Heart left ventricle (tissue), 16 donors: Measurements from ENCODE around the gene TNFRSF14. TPM values are rescaled to one million over a fixed set of nuclear protein-coding genes. Genes with fewer than 3 reads are reported as not detected.
"Not testable (repeated sequence)": the region's sequence is repeated elsewhere in the genome, so short reads cannot be mapped to it uniquely, and the experiment has no call there.

ENCODE experiments used
- ATAC-seq, 4 donors: fragments of 200-7000 bp; cut with Tn5 transposase; one replicate each; pipeline ENCODE4 v1.9.1; 2020 to 2022; ENCODE audit warnings: moderate library complexity in 4 of 4, mild to moderate bottlenecking in 3 of 4, moderate number of reproducible peaks in 1 of 4
- DNase-seq, 5 donors: peaks; one replicate each; pipeline ENCODE4 v3.0.0-alpha.2; 2020
- H3K27ac ChIP-seq, 12 donors: fragments of 200-600 bp; sonication (generic) in 4 of 12; one replicate each; pipeline versions ENCODE4 v1.5.0 to v1.8.0; 2016 to 2022; ENCODE audit warnings: mild to moderate bottlenecking in 2 of 12
- H3K27me3 ChIP-seq, 9 donors: fragments of 200-600 bp; sonication (generic) in 2 of 9; one replicate each; pipeline versions ENCODE4 v1.5.1 to v1.8.0; 2016 to 2022; ENCODE audit warnings: mild to moderate bottlenecking in 3 of 9
- H3K36me3 ChIP-seq, 9 donors: fragments of 200-600 bp; sonication (generic) in 2 of 9; one replicate each; pipeline versions ENCODE4 v1.5.0 to v1.8.0; 2018 to 2022; ENCODE audit warnings: mild to moderate bottlenecking in 2 of 9
- H3K4me1 ChIP-seq, 12 donors: fragments of 200-600 bp; sonication (generic) in 4 of 12; one replicate each; pipeline versions ENCODE4 v1.5.0 to v1.8.0; 2016 to 2022; ENCODE audit warnings: mild to moderate bottlenecking in 3 of 12
- H3K4me3 ChIP-seq, 12 donors: fragments of 200-600 bp; sonication (generic) in 4 of 12; one replicate each; pipeline versions ENCODE4 v1.5.0 to v1.8.0; 2017 to 2022; ENCODE audit warnings: mild to moderate bottlenecking in 9 of 12, moderate library complexity in 4 of 12
- H3K9me3 ChIP-seq, 12 donors: fragments of 200-600 bp; sonication (generic) in 4 of 12; one replicate each; pipeline versions ENCODE4 v1.5.0 to v1.8.0; 2016 to 2022; ENCODE audit warnings: mild to moderate bottlenecking in 1 of 12
- CTCF ChIP-seq, 12 donors: fragments of 200-600 bp; sonication (generic) in 4 of 12; IDR thresholded peaks; one replicate each; pipeline versions ENCODE4 v1.5.0 to v1.8.0; 2018 to 2022; ENCODE audit warnings: antibody characterized with exemption in 12 of 12, mild to moderate bottlenecking in 5 of 12
- POLR2A ChIP-seq, 2 donors: fragments of 450-650 bp; IDR thresholded peaks; one replicate each; pipeline ENCODE4 v1.6.1; 2017; ENCODE audit warnings: antibody characterized with exemption in 2 of 2, mild to moderate bottlenecking in 2 of 2, moderate library complexity in 2 of 2
- WGBS, 4 donors: extraction: QIAGEN DNeasy Blood & Tissue Kit in 2 of 4; methylation state at CpG; one replicate each; pipeline versions ENCODE4 v1.1.5 to v1.1.7; 2013 to 2018; 5-methylcytosine and 5-hydroxymethylcytosine counted together
- intact Hi-C, 10 donors: fragments of 100-400 bp; cut with DNase I; formaldehyde crosslinking; loops; one replicate each; pipeline versions ENCODE4 v1.11.1 to v1.14.2; 2022
- polyA plus RNA-seq, 2 donors: library from polyadenylated mRNA; stranded (reverse); fragments of 200-250 nt; gene quantifications; one replicate each; pipeline ENCODE4 v1.2.3, GENCODE V29; 2013
- total RNA-seq, 9 donors: library from RNA; depleted of rRNA in 2 of 9; stranded (reverse); fragments of >200 nt in 2 of 9; fragmentation: NEBNext Ultra II Directional in 3 of 9; extraction: Animal tissue kit (Norgen Biotek cat#: 25700) in 3 of 9; gene quantifications; one replicate each; pipeline versions ENCODE4 v1.1.0 to v1.2.4, GENCODE V29; 2016 to 2023
- donor health status: ischemic (EF 13 %, LVEDD 7.1; RV severe dilation, severe dysfunction).
- donor health status: healthy with polysubstance abuse.
- donor health status: DM: no; HTN: yes; CAD: no.
- donor health status: DM: no; HTN: no; CAD: no.
- donor health status: ischemic (EF 25% LVEDD 6.9; RV normal size, moderate dysfunction).
- donor health status: ischemic (EF 25% LVEDD 5.7; RV mildly dilated, moderate dysfunction).
- donor health status: healthy.
- donor health status: DM: yes; HTN: yes; CAD: no.
- donor health status: ischemic (EF 35%, LVEDD 5.7; RV mildly dilated, moderate dysfunction).
- donor health status: nonischemic (EF 11% LVEDD 7.7; RV severe dilation, severe dysfunction).
- donor health status: DM: yes; HTN: yes; CAD: no.
- donor health status: PGD.
- donor health status: ischemic (EF 29% LVEDD 5.4; RV normal size, mild dysfunction).
- donor health status: nonischemic (EF 23%, LVEDD 6.1; RV moderate dilation, normal function).

The TNFRSF14 gene
- total and polyA plus RNA-seq, 11 donors, result 7.8 to 70.8 (median 14.3) TPM

- TF ChIP-seq CTCF (IDR thresholded peaks at IDR 0.05) (no peak), POLR2A (IDR thresholded peaks at IDR 0.05) (no peak)
- H3K27me3 ChIP-seq, result no peaks in the 10 kb centered on the region
- 86 to 89% (median 88%) methylated on average over 8 of the region's 8 CpGs for WGBS, 4 donors
These were observed 17.2 kb downstream of the TNFRSF14 start for GRCh38 chr1:2573250-2573920.

GRCh38 chr1:2574350-2574749 is 18.2 kb downstream of the TNFRSF14 start:
- Histone ChIP-seq H3K27me3 (no peaks in the 10 kb centered on the region), H3K9me3 (peaks cover 0 to 12% (median 3%) of the 10 kb centered on the region in 12 donors), H3K4me3 (no peak overlapping the region), H3K27ac (no peak overlapping the region), H3K36me3 (no peaks in the 10 kb centered on the region), H3K4me1 (peaks cover 0 to 38% (median 22%) of the 10 kb centered on the region in 12 donors)
- TF ChIP-seq POLR2A (IDR thresholded peaks at IDR 0.05) (no peak), CTCF (IDR thresholded peaks at IDR 0.05) (no peak)
- 81 to 86% (median 82%) methylated on average over 9 of the region's 9 CpGs for WGBS, 4 donors
- intact Hi-C loops, result loop anchor here in 1 of 10 donors (2.0 kb wide), 1 partner anchor 18 kb away; the partner anchor contains the start of gene TNFRSF14
- DNase-seq, result no peak
- no peak for ATAC-seq

More at GRCh38 chr1:2573250-2573920, 17.2 kb downstream of the TNFRSF14 start:
- intact Hi-C loops, result no loop called here
- H3K27ac ChIP-seq, result no peak overlapping the region
- H3K4me3 ChIP-seq, result no peak overlapping the region
- peaks cover 0 to 12% (median 3%) of the 10 kb centered on the region in 12 donors for H3K9me3 ChIP-seq
- no peaks in the 10 kb centered on the region for H3K36me3 ChIP-seq
- DNase-seq (no peak), ATAC-seq (no peak)
- peaks cover 0 to 28% (median 17%) of the 10 kb centered on the region in 12 donors for H3K4me1 ChIP-seq

GRCh38 chr1:2575801-2576663 is 19.9 kb downstream of the TNFRSF14 start:
- ATAC-seq, result peak in 1 of 4 donors; percentile 20
- intact Hi-C loops, result loop anchor here in 2 of 10 donors (1.0 to 2.0 kb wide), 2 partner anchors 19 to 20 kb away; partner anchors contain the start of gene TNFRSF14 (in 2 of the 2)
- 68 to 81% (median 71%) methylated on average over 18 to 23 of the region's 23 CpGs for WGBS, 4 donors
- peaks cover 0 to 40% (median 22%) of the 10 kb centered on the region in 12 donors for H3K4me1 ChIP-seq
- peak overlapping the region in 2 of 12 donors; percentile 17 to 19 for H3K4me3 ChIP-seq
- H3K9me3 ChIP-seq, result peaks cover 0 to 12% (median 3%) of the 10 kb centered on the region in 12 donors
- H3K27ac ChIP-seq, result peak overlapping the region; percentile 23 to 89 (median 80)
- TF ChIP-seq CTCF (IDR thresholded peaks at IDR 0.05) (no peak), POLR2A (IDR thresholded peaks at IDR 0.05) (no peak)
- no peaks in the 10 kb centered on the region for H3K36me3 ChIP-seq
- H3K27me3 ChIP-seq, result peaks cover 0 to 7% (median 0%) of the 10 kb centered on the region in 9 donors
- DNase-seq, result peak in 2 of 5 donors; percentile 22 to 66

- H3K4me1 ChIP-seq, result peaks cover 0 to 46% (median 22%) of the 10 kb centered on the region in 12 donors
- ATAC-seq, H3K36me3 ChIP-seq, H3K27me3 ChIP-seq: not testable (repeated sequence)
- H3K4me3 ChIP-seq, result peak overlapping the region in 8 of 12 donors; percentile 8 to 39 (median 30)
- peak in 2 of 5 donors; percentile 22 to 58 for DNase-seq
- WGBS, 4 donors, result 63 to 81% (median 71%) methylated on average over 13 to 22 of the region's 23 CpGs
- peaks cover 0 to 12% (median 3%) of the 10 kb centered on the region in 12 donors for H3K9me3 ChIP-seq
- H3K27ac ChIP-seq, result peak overlapping the region; percentile 66 to 93 (median 88)
- intact Hi-C loops, result loop anchor here in 1 of 10 donors (2.0 kb wide), 1 partner anchor 21 kb away; the partner anchor contains the start of gene TNFRSF14
These were observed 21.4 kb downstream of the TNFRSF14 start for GRCh38 chr1:2577565-2578075.
